SU-DHL-6 (cell line): ENCODE measurements around the gene VIPR2.

Experiments
- CTCF ChIP-seq: fragments of 200-600 bp; sonication (generic); IDR thresholded peaks from one replicate; pipeline ENCODE4 v1.5.1; 2017; ENCODE audit warnings: antibody characterized with exemption, mild to moderate bottlenecking, low read length, moderate library complexity; ENCODE audit not compliant: insufficient read depth, poor library complexity, severe bottlenecking
- EZH2phosphoT487 ChIP-seq: fragments of 200-600 bp; sonication (generic), shearing (Covaris generic); conservative IDR thresholded peaks from 2 replicates; pipeline ENCODE4 v1.6.1; 2018; ENCODE audit warnings: mild to moderate bottlenecking, antibody characterized with exemption, low read length, moderate library complexity, mixed read lengths

- no peak for TF ChIP-seq CTCF
- TF ChIP-seq EZH2phosphoT487: no peak
Measured at GRCh38 chr7:159098424-159098786, 46.3 kb downstream of the VIPR2 start.
